GM23248 (cell line): Measurements from ENCODE around the gene PPT1.

ENCODE experiments used
- EZH2 ChIP-seq: fragments of 200-600 bp; sonication (generic); IDR thresholded peaks from 2 replicates; pipeline ENCODE4 v1.6.1; 2018; ENCODE audit warnings: antibody characterized with exemption, mild to moderate bottlenecking; ENCODE audit not compliant: insufficient read depth, poor library complexity, severe bottlenecking
- EZH2phosphoT487 ChIP-seq: fragments of 200-600 bp; sonication (generic); IDR thresholded peaks from 2 replicates; pipeline ENCODE4 v1.6.1; 2018; ENCODE audit warnings: antibody characterized with exemption, moderate library complexity, mild to moderate bottlenecking, low read depth; ENCODE audit not compliant: insufficient read depth

- TF ChIP-seq EZH2 (no peak), EZH2phosphoT487 (no peak)
Observed at GRCh38 chr1:40040511-40041465, 56.3 kb downstream of the PPT1 start, which contains the start of gene CAP1.
